Adrenal gland (tissue), 12 donors: ENCODE measurements around the gene INS. TPM values are rescaled to one million over a fixed set of nuclear protein-coding genes. Genes with fewer than 3 reads are reported as not detected.

ENCODE experiments used
- DNase-seq, 7 donors: peaks; one replicate each; pipeline ENCODE4 v3.0.0-alpha.2; 2019 to 2020
- H3K27ac ChIP-seq, 5 donors: fragments of 200-600 bp; sonication (generic) in 4 of 5; 1 replicate in 3 of 5; 2 replicates in 2 of 5; pipeline versions ENCODE4 v1.5.1 to v1.8.0; 2016 to 2020; ENCODE audit warnings: mild to moderate bottlenecking in 1 of 5
- H3K27me3 ChIP-seq: fragments of 200-600 bp; 2 replicates; pipeline ENCODE4 v1.8.0; 2021
- H3K36me3 ChIP-seq, 2 donors: fragments of 200-600 bp; replicated peaks in 1 of 2; 1 replicate in 1 of 2; 2 replicates in 1 of 2; pipeline versions ENCODE4 v1.5.1 to v1.8.0; 2018 to 2022
- H3K4me1 ChIP-seq, 2 donors: fragments of 200-600 bp; replicated peaks in 1 of 2; 1 replicate in 1 of 2; 2 replicates in 1 of 2; pipeline versions ENCODE4 v1.5.1 to v1.8.0; 2018 to 2021
- H3K4me3 ChIP-seq, 4 donors: fragments of 200-600 bp; sonication (generic) in 3 of 4; one replicate each; pipeline ENCODE4 v1.5.1; 2016 to 2018
- H3K9me3 ChIP-seq, 3 donors: fragments of 200-600 bp; sonication (generic) in 1 of 3; replicated peaks in 1 of 3; 1 replicate in 2 of 3; 2 replicates in 1 of 3; pipeline versions ENCODE4 v1.5.1 to v1.8.0; 2016 to 2021
- CTCF ChIP-seq, 6 experiments: fragments of 450-650 bp in 4 of 6; fragments of 200-600 bp in 2 of 6; sonication (generic) in 1 of 6; IDR thresholded peaks; 1 replicate in 5 of 6; 2 replicates in 1 of 6; pipeline versions ENCODE4 v1.5.1 to v1.8.0; 2016 to 2021; ENCODE audit warnings: antibody characterized with exemption in 6 of 6, mild to moderate bottlenecking in 2 of 6, moderate library complexity in 1 of 6
- POLR2A ChIP-seq, 2 donors: fragments of 450-650 bp; IDR thresholded peaks; one replicate each; pipeline ENCODE4 v1.6.1; 2017; ENCODE audit warnings: antibody characterized with exemption in 2 of 2, mild to moderate bottlenecking in 2 of 2, moderate library complexity in 1 of 2
- WGBS, 4 donors: extraction: QIAGEN DNeasy Blood & Tissue Kit in 2 of 4; methylation state at CpG; one replicate each; pipeline versions ENCODE4 v1.1.5 to v1.1.7; 2013 to 2017; 5-methylcytosine and 5-hydroxymethylcytosine counted together
- intact Hi-C, 2 donors: fragments of 100-400 bp; cut with DNase I; formaldehyde crosslinking; loops; one replicate each; pipeline versions ENCODE4 v1.14.1 to v1.15.0; 2022 to 2023
- polyA plus RNA-seq, 3 donors: library from polyadenylated mRNA; stranded (reverse); fragments of 200-250 nt in 2 of 3; fragments of 350-450 nt in 1 of 3; fragmentation: Illumina TruSeq in 1 of 3; extraction: RNeasy Lipid Tissue Mini Kit (QIAGEN cat#74804) in 1 of 3; gene quantifications; one replicate each; pipeline ENCODE4 v1.2.3, GENCODE V29; 2013 to 2014
- total RNA-seq, 9 donors: library from RNA; depleted of rRNA in 4 of 9; stranded (reverse); fragments of >200 nt in 4 of 9; fragments of 120-200 nt in 1 of 9; fragmentation: NEBNext Ultra II Directional in 1 of 9; extraction: Animal tissue kit (Norgen Biotek cat#: 25700) in 1 of 9; gene quantifications; one replicate each; pipeline versions ENCODE4 v1.1.0 to v1.2.4, GENCODE V29; 2013 to 2023
- donor health status: healthy with polysubstance abuse.
- donor health status: Bipolar disorder and iron deficiency.
- donor health status: DM: yes; HTN: yes; CAD: no.
- donor health status: DM: no; HTN: no; CAD: no.
- donor health status: DM: no; HTN: no; CAD: no.
- donor health status: DM: yes; HTN: yes; CAD: no.

Gene INS
- total and polyA plus RNA-seq, 12 donors = 0.72 to 45.2 (median 6.5) TPM; not detected in 8

- no peak for TF ChIP-seq POLR2A (IDR thresholded peaks at IDR 0.05)
- no peak for TF ChIP-seq CTCF (IDR thresholded peaks at IDR 0.05)
- H3K27me3 ChIP-seq = peaks cover 13% of the 10 kb centered on the region
Observed at GRCh38 chr11:2123628-2123960, 37.4 kb downstream of the INS start.

GRCh38 chr11:2122907-2123627 lies 37.9 kb downstream of the INS start:
- no peak for DNase-seq
- TF ChIP-seq CTCF (IDR thresholded peaks at IDR 0.05) = no peak
- TF ChIP-seq POLR2A (IDR thresholded peaks at IDR 0.05) = no peak
- 73 to 83% (median 76%) methylated on average over 6 to 13 of the region's 13 CpGs for WGBS, 4 donors
- no peak overlapping the region for H3K4me3 ChIP-seq
- no peaks in the 10 kb centered on the region for H3K36me3 ChIP-seq
- no peaks in the 10 kb centered on the region for H3K9me3 ChIP-seq
- no peak overlapping the region for H3K27ac ChIP-seq
- peaks cover 13% of the 10 kb centered on the region for H3K27me3 ChIP-seq
- no peaks in the 10 kb centered on the region for H3K4me1 ChIP-seq
- intact Hi-C loops = no loop called here

More at GRCh38 chr11:2123628-2123960, 37.4 kb downstream of the INS start:
- Histone ChIP-seq H3K9me3 (no peaks in the 10 kb centered on the region), H3K4me1 (no peaks in the 10 kb centered on the region), H3K27ac (no peak overlapping the region), H3K4me3 (no peak overlapping the region), H3K36me3 (no peaks in the 10 kb centered on the region)
- no peak for DNase-seq
- WGBS, 4 donors = 81 to 100% (median 89%) methylated on average over 4 to 7 of the region's 7 CpGs
- intact Hi-C loops = no loop called here

- Histone ChIP-seq H3K4me1 (no peaks in the 10 kb centered on the region), H3K36me3 (no peaks in the 10 kb centered on the region), H3K27ac (no peak overlapping the region), H3K27me3 (peaks cover 13% of the 10 kb centered on the region), H3K4me3 (no peak overlapping the region), H3K9me3 (peaks cover 0 to 2% (median 0%) of the 10 kb centered on the region in 3 donors)
- DNase-seq = no peak
- intact Hi-C loops = no loop called here
- WGBS, 4 donors = 41 to 68% (median 61%) methylated on average over 4 to 19 of the region's 19 CpGs
- TF ChIP-seq POLR2A (IDR thresholded peaks at IDR 0.05) (no peak), CTCF (IDR thresholded peaks at IDR 0.05) (no peak)
Observed at GRCh38 chr11:2122222-2122906, 38.6 kb downstream of the INS start.

- H3K27ac ChIP-seq = no peak overlapping the region
- no peak for DNase-seq
- intact Hi-C loops = no loop called here
- H3K36me3 ChIP-seq = no peaks in the 10 kb centered on the region
- peaks cover 13% of the 10 kb centered on the region for H3K27me3 ChIP-seq
- 74 to 85% (median 76%) methylated on average over 19 to 21 of the region's 21 CpGs for WGBS, 4 donors
- H3K4me1 ChIP-seq = no peaks in the 10 kb centered on the region
- no peak for TF ChIP-seq CTCF (IDR thresholded peaks at IDR 0.05)
- no peak overlapping the region for H3K4me3 ChIP-seq
- H3K9me3 ChIP-seq = peaks cover 0 to 5% (median 0%) of the 10 kb centered on the region in 3 donors
Observed at GRCh38 chr11:2121227-2122130, 39.5 kb downstream of the INS start.
